GM19438 (cell line): Measurements from ENCODE around the gene FARP1.
A peak's percentile ranks its signal among the peaks of the same experiment; 100 is the strongest.

Experiments used
- ATAC-seq: cut with Tn5 transposase; IDR thresholded peaks from one replicate; pipeline ENCODE4 v1.9.1; 2021; ENCODE audit warnings: low read depth; ENCODE audit not compliant: unreplicated experiment

The FARP1 gene

GRCh38 chr13:98142380-98143156 lies at the start of gene FARP1:
Gene FARP1, plus strand, starts transcription at chr13:98143094. Its CDS starts 70,149 bp downstream, at chr13:98213243.
- ATAC-seq: peak; percentile 77

GRCh38 chr13:98094678-98095266 lies 48.1 kb upstream of the FARP1 start:
- ATAC-seq: no peak

- no peak for ATAC-seq
Measured at GRCh38 chr13:98096059-98096458, 46.8 kb upstream of the FARP1 start.

- no peak for ATAC-seq
Measured at GRCh38 chr13:98097749-98098148, 45.1 kb upstream of the FARP1 start.

GRCh38 chr13:98098516-98098915 lies 44.4 kb upstream of the FARP1 start:
- ATAC-seq: no peak

- no peak for ATAC-seq
Measured at GRCh38 chr13:98099627-98100026, 43.3 kb upstream of the FARP1 start.

GRCh38 chr13:98100481-98100880 lies 42.4 kb upstream of the FARP1 start:
- no peak for ATAC-seq

GRCh38 chr13:98103531-98103930 lies 39.4 kb upstream of the FARP1 start:
- no peak for ATAC-seq

GRCh38 chr13:98103942-98104880 lies 38.7 kb upstream of the FARP1 start:
- no peak for ATAC-seq

GRCh38 chr13:98105929-98106336 lies 37.0 kb upstream of the FARP1 start:
- no peak for ATAC-seq

- ATAC-seq: no peak
Measured at GRCh38 chr13:98108341-98108740, 34.6 kb upstream of the FARP1 start.

- ATAC-seq: no peak
Measured at GRCh38 chr13:98109226-98109853, 33.6 kb upstream of the FARP1 start.

GRCh38 chr13:98110749-98111148 lies 32.1 kb upstream of the FARP1 start:
- ATAC-seq: no peak

- ATAC-seq: no peak
Measured at GRCh38 chr13:98111168-98112098, 31.5 kb upstream of the FARP1 start.

- no peak for ATAC-seq
Measured at GRCh38 chr13:98112456-98112855, 30.4 kb upstream of the FARP1 start.

GRCh38 chr13:98118865-98119264 lies 24.0 kb upstream of the FARP1 start:
- no peak for ATAC-seq

- no peak for ATAC-seq
Measured at GRCh38 chr13:98123176-98123575, 19.7 kb upstream of the FARP1 start.

- no peak for ATAC-seq
Measured at GRCh38 chr13:98129059-98129746, 13.7 kb upstream of the FARP1 start.

- ATAC-seq: peak; percentile 81
Measured at GRCh38 chr13:98133946-98134345, 8.9 kb upstream of the FARP1 start.
